ENCODE data around the gene CORO2B. TPM values are rescaled to one million over a fixed set of nuclear protein-coding genes. Genes with fewer than 3 reads are reported as not detected.
A peak's percentile ranks its signal among the peaks of the same experiment; 100 is the strongest.

CORO2B gene
- total and polyA plus RNA-seq, 10 donors = 0.93 to 8.8 (median 3.6) TPM

GRCh38 chr15:68776477-68777270 is 197.9 kb downstream of the CORO2B start:
- DNase-seq = no peak
- H3K36me3 ChIP-seq = peaks cover 0 to 46% (median 28%) of the 10 kb centered on the region in 6 donors
- H3K4me3 ChIP-seq = no peak overlapping the region
- peaks cover 0 to 46% (median 17%) of the 10 kb centered on the region in 6 donors for H3K4me1 ChIP-seq
- WGBS, 5 donors = 68 to 80% (median 78%) methylated on average over 10 of the region's 10 CpGs
- H3K9me3 ChIP-seq = no peaks in the 10 kb centered on the region
- peak in 2 of 3 donors; percentile 21 to 28 for TF ChIP-seq POLR2AphosphoS5 (IDR thresholded peaks at IDR 0.05)
- TF ChIP-seq POLR2A (IDR thresholded peaks at IDR 0.05) = no peak
- no peak for TF ChIP-seq CTCF (IDR thresholded peaks at IDR 0.05 in 8 of 11, conservative IDR thresholded peaks at IDR 0.05 in 3 of 11)
- intact Hi-C loops (cut with DNase I; ENCODE audit: low total_unique reads) = no loop called here
- H3K27ac ChIP-seq = peak overlapping the region in 4 of 8 donors; percentile 13 to 52 (median 34)
- H3K27me3 ChIP-seq (replicated peaks in 1 of 7) = no peaks in the 10 kb centered on the region

Other genes starting within 250 kb of the CORO2B start
- gene ITGA11, start 146.8 kb upstream of the CORO2B start, total RNA-seq = 10 to 100 TPM in 1 of 7 donors, 1 to 10 TPM in 6; 4.7 to 17.2 (median 7.2) TPM
- 1 to 10 TPM in 1 of 3 donors, under 1 TPM in 2; 0.27 to 1.1 (median 0.37) TPM for gene ITGA11, start 146.8 kb upstream of the CORO2B start, polyA plus RNA-seq
- 100 to 1,000 TPM in 4 of 7 donors, 10 to 100 TPM in 3; 68.4 to 163 (median 129) TPM for gene ANP32A, start 241.9 kb downstream of the CORO2B start, total RNA-seq
- gene ANP32A, start 241.9 kb downstream of the CORO2B start, polyA plus RNA-seq = 100 to 1,000 TPM in 1 of 3 donors, 10 to 100 TPM in 2; 58.6 to 110 (median 91.1) TPM